ENCODE results near the gene TBC1D1. TPM values are rescaled to one million over a fixed set of nuclear protein-coding genes. Genes with fewer than 3 reads are reported as not detected.

TBC1D1 gene
- total RNA-seq, 2 donors from 2014 or later: 139 to 220 TPM

GRCh38 chr4:37958932-37959331 is 68.0 kb downstream of the TBC1D1 start:
- Histone ChIP-seq H3K27ac (no peak overlapping the region), H3K9me3 (no peaks in the 10 kb centered on the region), H3K4me3 (no peak overlapping the region), H3K36me3 (no peaks in the 10 kb centered on the region), H3K4me1 (no peaks in the 10 kb centered on the region), H3K27me3 (no peaks in the 10 kb centered on the region)
- no peak for TF ChIP-seq CTCF (IDR thresholded peaks at IDR 0.05)
- no peak for DNase-seq (ENCODE audit: low spot score)

- peaks cover 0 to 4% of the 10 kb centered on the region in 2 donors for H3K4me1 ChIP-seq
- DNase-seq (ENCODE audit: low spot score): no peak
- H3K36me3 ChIP-seq: no peaks in the 10 kb centered on the region
- no peaks in the 10 kb centered on the region for H3K27me3 ChIP-seq
- no peak within 1 kb of the TSS for H3K4me3 ChIP-seq
- no peaks in the 10 kb centered on the region for H3K9me3 ChIP-seq
- no peak for TF ChIP-seq CTCF (IDR thresholded peaks at IDR 0.05)
- H3K27ac ChIP-seq: no peak within 1 kb of the TSS
Observed at GRCh38 chr4:37960098-37960497, 69.2 kb downstream of the TBC1D1 start, which contains the start of gene PTTG2. PTTG2 (plus strand) TSS chr4:37960398; CDS start chr4:37960435, 37 bp downstream.

GRCh38 chr4:37960679-37961450 is 70.0 kb downstream of the TBC1D1 start:
- no peak overlapping the region for H3K4me3 ChIP-seq
- TF ChIP-seq CTCF (IDR thresholded peaks at IDR 0.05): no peak
- DNase-seq (ENCODE audit: low spot score): no peak
- H3K36me3 ChIP-seq: no peaks in the 10 kb centered on the region
- peaks cover 0 to 11% of the 10 kb centered on the region in 2 donors for H3K4me1 ChIP-seq
- H3K9me3 ChIP-seq: no peaks in the 10 kb centered on the region
- no peaks in the 10 kb centered on the region for H3K27me3 ChIP-seq
- H3K27ac ChIP-seq: no peak overlapping the region

GRCh38 chr4:37964734-37965457 is 74.0 kb downstream of the TBC1D1 start:
- TF ChIP-seq CTCF (IDR thresholded peaks at IDR 0.05): no peak
- no peaks in the 10 kb centered on the region for H3K9me3 ChIP-seq
- H3K4me3 ChIP-seq: no peak overlapping the region
- peaks cover 0 to 25% of the 10 kb centered on the region in 2 donors for H3K4me1 ChIP-seq
- no peaks in the 10 kb centered on the region for H3K36me3 ChIP-seq
- H3K27ac ChIP-seq: no peak overlapping the region
- no peak for DNase-seq (ENCODE audit: low spot score)
- H3K27me3 ChIP-seq: no peaks in the 10 kb centered on the region

GRCh38 chr4:37966044-37966443 is 75.2 kb downstream of the TBC1D1 start:
- TF ChIP-seq CTCF (IDR thresholded peaks at IDR 0.05): no peak
- H3K36me3 ChIP-seq: no peaks in the 10 kb centered on the region
- H3K27ac ChIP-seq: no peak overlapping the region
- peaks cover 0 to 36% of the 10 kb centered on the region in 2 donors for H3K4me1 ChIP-seq
- no peaks in the 10 kb centered on the region for H3K27me3 ChIP-seq
- DNase-seq (ENCODE audit: low spot score): no peak
- H3K9me3 ChIP-seq: no peaks in the 10 kb centered on the region
- H3K4me3 ChIP-seq: no peak overlapping the region
